Bronchial epithelial cell (primary cell): ENCODE measurements around the gene RFESD. TPM values are rescaled to one million over a fixed set of nuclear protein-coding genes. Genes with fewer than 3 reads are reported as not detected.

Source experiments
- DNase-seq: peaks from one replicate; pipeline ENCODE4 v3.0.0-alpha.2; 2010; ENCODE audit warnings: low read depth
- FAIRE-seq: peaks from 2 replicates; lab custom pipeline; 2011; peaks lifted over from hg19 to GRCh38; lab: Jason Lieb, UNC
- H3K27me3 ChIP-seq: 2 replicates; pipeline ENCODE4 v1.5.1; 2011; ENCODE audit warnings: low read length; ENCODE audit not compliant: control insufficient read depth, insufficient read depth
- H3K36me3 ChIP-seq: 2 replicates; pipeline ENCODE4 v1.5.1; 2011; ENCODE audit warnings: low read length; ENCODE audit not compliant: control insufficient read depth, insufficient read depth
- H3K4me3 ChIP-seq: 2 replicates; pipeline ENCODE4 v1.5.1; 2011; ENCODE audit warnings: mild to moderate bottlenecking, low read depth, low read length, control low read depth
- total RNA-seq: library from RNA; depleted of rRNA; stranded (reverse); fragments of >200 nt; gene quantifications from 2 replicates; pipeline ENCODE4 v1.2.1, GENCODE V29; 2014
- TF ChIP-seq, protein P1 (sequence below): IDR thresholded peaks from 2 replicates; pipeline ENCODE4 v1.5.1; 2011; ENCODE audit warnings: mild to moderate bottlenecking, moderate library complexity, low read length, control low read depth, inconsistent platforms; ENCODE audit not compliant: insufficient read depth, severe bottlenecking

RFESD gene
- 1.6 and 2.2 TPM in 2 replicates for total RNA-seq

DNA sequence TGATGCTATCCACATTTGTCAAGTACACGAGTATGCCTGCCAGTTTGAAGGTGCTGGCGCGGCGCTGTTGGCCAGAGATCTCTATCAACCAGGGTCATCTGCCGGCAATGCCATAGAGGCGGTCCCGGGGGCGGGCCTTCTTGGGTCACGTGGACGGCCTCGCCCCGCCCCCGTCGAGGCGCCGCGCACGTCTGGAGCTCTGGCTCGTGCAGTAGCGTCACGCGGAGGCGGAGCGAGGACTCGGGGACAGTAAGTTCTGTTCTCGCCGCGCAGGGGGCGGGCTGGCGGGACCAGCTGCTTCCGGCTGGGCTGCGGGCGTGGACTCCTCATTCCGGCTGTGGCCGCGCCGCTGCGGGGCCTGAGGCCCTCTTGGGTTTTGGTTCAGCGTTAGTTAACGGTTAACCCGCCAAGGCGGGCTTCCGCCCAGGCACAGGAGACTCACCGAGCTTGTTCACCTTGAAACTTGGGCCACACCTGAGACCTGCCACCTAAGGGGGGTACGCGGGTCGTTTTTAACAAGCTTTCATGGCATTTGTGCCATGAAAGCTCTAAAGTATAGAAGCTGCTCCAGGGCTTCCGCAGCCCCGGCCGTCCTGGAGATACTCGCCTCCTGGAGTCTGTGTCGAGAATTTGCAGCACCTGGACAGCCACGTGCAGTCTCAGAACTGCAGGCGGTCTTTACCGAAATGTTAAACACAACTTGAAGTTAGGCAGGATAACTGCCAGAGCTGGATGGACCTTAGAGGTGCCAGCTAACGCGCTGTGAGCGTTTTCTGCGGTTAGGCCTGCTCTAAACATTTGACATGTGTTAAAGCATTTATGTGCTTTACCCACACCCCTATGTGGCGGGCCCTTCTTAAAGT lies at the start of gene RFESD:
TSS of gene RFESD (plus strand) at position 209 of the 863 bp plus-strand sequence. CDS start 5,495 bp downstream, outside the sequence.
- TF ChIP-seq, protein P1, sequence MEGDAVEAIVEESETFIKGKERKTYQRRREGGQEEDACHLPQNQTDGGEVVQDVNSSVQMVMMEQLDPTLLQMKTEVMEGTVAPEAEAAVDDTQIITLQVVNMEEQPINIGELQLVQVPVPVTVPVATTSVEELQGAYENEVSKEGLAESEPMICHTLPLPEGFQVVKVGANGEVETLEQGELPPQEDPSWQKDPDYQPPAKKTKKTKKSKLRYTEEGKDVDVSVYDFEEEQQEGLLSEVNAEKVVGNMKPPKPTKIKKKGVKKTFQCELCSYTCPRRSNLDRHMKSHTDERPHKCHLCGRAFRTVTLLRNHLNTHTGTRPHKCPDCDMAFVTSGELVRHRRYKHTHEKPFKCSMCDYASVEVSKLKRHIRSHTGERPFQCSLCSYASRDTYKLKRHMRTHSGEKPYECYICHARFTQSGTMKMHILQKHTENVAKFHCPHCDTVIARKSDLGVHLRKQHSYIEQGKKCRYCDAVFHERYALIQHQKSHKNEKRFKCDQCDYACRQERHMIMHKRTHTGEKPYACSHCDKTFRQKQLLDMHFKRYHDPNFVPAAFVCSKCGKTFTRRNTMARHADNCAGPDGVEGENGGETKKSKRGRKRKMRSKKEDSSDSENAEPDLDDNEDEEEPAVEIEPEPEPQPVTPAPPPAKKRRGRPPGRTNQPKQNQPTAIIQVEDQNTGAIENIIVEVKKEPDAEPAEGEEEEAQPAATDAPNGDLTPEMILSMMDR: peak; percentile 25

DNA sequence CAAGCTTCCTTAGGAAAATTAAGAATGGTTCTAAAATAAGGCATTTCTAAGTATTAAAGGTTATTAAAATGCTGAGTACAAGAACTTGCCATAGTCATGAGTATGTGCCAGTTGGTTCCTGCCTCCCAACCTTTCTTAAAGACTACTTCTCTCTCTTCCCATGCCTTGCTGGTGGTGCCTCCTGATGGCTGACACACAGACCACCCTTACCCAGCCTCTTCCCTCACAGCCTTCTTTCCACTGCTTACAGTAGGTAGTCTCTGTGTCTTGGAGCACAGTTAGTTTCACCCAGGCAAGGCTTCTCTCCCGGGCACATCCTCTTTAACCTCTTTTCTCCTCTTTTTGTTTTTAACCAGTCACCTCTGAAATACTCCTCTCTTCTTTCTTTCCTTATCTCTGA lies 47.3 kb upstream of the RFESD start:
- Histone ChIP-seq H3K4me3 (no peak overlapping the region), H3K36me3 (peaks cover 2% of the 10 kb centered on the region), H3K27me3 (no peaks in the 10 kb centered on the region)
- FAIRE-seq (no peak), DNase-seq (no peak)
- TF ChIP-seq, protein P1: no peak

More for the DNA sequence above, at the start of gene RFESD:
- Histone ChIP-seq H3K36me3 (no peaks in the 10 kb centered on the region), H3K27me3 (no peaks in the 10 kb centered on the region), H3K4me3 (peak within 1 kb of the TSS; percentile 58)
- FAIRE-seq (peak; percentile 72), DNase-seq (peak; percentile 84)

DNA sequence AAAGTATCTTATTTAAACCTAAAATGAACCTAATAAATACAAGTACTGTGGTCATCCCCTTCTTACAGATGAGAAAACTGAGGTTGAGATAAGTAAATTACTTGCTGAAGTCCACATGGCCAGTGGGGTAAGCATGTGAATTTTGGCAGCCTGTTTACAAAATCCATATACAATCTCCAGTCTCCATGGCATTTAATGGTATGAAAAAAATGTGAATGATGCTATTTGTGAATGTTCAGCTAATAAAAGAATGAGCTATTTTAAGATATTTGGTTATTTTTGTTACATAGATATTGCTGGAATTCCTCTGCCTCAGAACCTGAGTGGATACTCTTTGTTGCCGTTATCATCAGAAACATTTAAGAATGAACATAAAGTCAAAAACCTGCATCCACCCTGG lies 46.0 kb upstream of the RFESD start:
- TF ChIP-seq, protein P1: no peak
- Histone ChIP-seq H3K27me3 (no peaks in the 10 kb centered on the region), H3K36me3 (peaks cover 2% of the 10 kb centered on the region), H3K4me3 (no peak overlapping the region)
- DNase-seq (no peak), FAIRE-seq (no peak)

DNA sequence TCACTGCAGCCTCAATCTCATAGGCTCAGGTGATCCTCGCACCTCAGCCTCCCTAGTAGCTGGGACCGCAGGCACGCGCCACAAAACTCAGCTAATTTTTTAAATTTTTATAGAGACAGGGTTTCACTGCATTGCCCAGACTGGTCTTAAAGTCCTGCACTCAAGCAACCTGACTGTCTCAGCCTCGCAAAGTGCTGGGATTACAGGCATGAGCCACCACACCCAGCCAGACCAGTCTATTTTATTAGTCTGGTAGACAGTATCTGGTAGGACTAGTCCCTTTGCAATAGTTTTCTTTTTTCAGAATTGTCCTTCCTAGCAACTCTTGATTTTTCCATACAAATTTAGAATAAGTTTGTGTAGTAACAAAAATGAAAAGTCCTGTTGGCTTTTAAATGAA lies 40.8 kb upstream of the RFESD start:
- peaks cover 2% of the 10 kb centered on the region for H3K36me3 ChIP-seq
- DNase-seq (no peak), FAIRE-seq (no peak)
- TF ChIP-seq, protein P1: no peak
- H3K27me3 ChIP-seq: no peaks in the 10 kb centered on the region
- H3K4me3 ChIP-seq: no peak overlapping the region

DNA sequence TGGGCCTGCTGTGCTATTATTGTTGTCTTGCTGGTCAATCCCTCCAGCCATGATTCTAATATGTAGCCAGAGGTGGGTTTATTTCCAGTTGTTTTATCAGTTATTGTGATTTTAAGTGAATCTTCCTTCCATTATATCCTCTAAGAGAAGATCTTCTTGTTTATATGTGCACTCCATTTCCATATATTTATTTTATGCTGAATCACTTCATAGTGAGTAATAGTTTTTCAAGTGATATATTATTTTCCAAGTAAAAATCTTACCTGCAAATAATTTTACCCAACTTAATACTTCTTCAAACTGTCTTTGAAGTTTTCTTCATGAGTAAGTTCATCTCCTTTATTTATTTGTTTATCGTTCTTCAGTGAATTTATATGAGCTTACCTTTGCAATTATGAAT lies 40.2 kb upstream of the RFESD start:
- no peaks in the 10 kb centered on the region for H3K27me3 ChIP-seq
- TF ChIP-seq, protein P1: no peak
- FAIRE-seq (no peak), DNase-seq (no peak)
- H3K4me3 ChIP-seq: no peak overlapping the region
- no peaks in the 10 kb centered on the region for H3K36me3 ChIP-seq
